ENCODE data around the gene PAM.

DNA sequence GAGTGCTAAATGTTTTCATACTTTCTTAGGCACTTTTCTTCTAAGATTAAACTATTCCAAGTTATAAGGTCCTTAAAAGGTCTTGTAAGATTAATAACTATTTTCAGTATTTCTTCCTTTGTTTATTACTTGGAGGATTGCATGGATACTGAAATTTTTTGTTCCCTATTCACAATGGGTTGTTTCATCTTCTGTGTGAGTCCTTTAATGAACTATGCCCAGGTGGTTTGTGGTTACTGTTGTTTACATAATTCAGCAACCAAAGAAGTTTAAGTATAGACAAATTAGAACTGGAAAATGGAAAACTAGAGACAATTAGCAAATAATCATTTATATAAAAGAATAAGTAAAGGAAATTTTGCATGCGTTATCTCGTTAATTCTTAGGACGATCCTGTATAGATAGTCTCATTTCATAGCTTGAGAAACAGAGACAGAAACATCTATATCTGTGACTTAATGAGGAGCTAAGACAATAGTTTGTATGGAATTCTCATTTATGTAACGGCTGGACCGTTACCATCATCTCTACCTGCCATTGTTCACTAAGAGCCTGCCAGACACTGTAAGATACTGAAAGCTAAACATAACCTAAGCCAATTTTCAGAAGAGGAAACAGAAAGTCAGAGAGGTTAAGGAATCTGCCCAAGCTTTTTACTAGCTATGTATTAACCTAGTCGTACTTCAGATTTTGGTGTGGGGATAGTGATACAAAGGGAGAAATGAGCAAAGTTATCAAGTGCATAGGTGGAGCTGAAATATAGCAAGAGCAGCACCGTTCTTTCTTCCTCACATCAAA lies 148.2 kb downstream of the PAM start:
- TF ChIP-seq, protein P1, sequence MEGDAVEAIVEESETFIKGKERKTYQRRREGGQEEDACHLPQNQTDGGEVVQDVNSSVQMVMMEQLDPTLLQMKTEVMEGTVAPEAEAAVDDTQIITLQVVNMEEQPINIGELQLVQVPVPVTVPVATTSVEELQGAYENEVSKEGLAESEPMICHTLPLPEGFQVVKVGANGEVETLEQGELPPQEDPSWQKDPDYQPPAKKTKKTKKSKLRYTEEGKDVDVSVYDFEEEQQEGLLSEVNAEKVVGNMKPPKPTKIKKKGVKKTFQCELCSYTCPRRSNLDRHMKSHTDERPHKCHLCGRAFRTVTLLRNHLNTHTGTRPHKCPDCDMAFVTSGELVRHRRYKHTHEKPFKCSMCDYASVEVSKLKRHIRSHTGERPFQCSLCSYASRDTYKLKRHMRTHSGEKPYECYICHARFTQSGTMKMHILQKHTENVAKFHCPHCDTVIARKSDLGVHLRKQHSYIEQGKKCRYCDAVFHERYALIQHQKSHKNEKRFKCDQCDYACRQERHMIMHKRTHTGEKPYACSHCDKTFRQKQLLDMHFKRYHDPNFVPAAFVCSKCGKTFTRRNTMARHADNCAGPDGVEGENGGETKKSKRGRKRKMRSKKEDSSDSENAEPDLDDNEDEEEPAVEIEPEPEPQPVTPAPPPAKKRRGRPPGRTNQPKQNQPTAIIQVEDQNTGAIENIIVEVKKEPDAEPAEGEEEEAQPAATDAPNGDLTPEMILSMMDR (IDR thresholded peaks at IDR 0.05; ENCODE audit: low read length), result no peak
- no peak for TF ChIP-seq EZH2 (optimal IDR thresholded peaks at IDR 0.05; ENCODE audit: low read depth, low read length)

Measured in MM.1S (cell line).